ENCODE measurements around the gene REC8.

GRCh38 chr14:24224618-24225071 lies 52.8 kb downstream of the REC8 start:
- no peak for TF ChIP-seq GATA2 (IDR thresholded peaks at IDR 0.05; ENCODE audit: low read depth, low read length)
- TF ChIP-seq GATA3 (IDR thresholded peaks at IDR 0.05; ENCODE audit: low read depth, low read length), result no peak

Measured in SH-SY5Y (cell line).